Neutrophil (primary cell): Measurements from ENCODE around the gene APOL3.
"Not testable (repeated sequence)": the region's sequence is repeated elsewhere in the genome, so short reads cannot be mapped to it uniquely, and the experiment has no call there.

Source experiments
- H3K27ac ChIP-seq: fragments of 200-600 bp; sonication (generic); 2 replicates; pipeline ENCODE4 v1.5.1; 2016; ENCODE audit warnings: mild to moderate bottlenecking, moderate library complexity
- H3K27me3 ChIP-seq: fragments of 200-600 bp; sonication (generic); 2 replicates; pipeline ENCODE4 v1.6.0; 2016; ENCODE audit warnings: mild to moderate bottlenecking
- H3K36me3 ChIP-seq: fragments of 200-600 bp; sonication (generic); 2 replicates; pipeline ENCODE4 v1.5.1; 2017
- H3K4me1 ChIP-seq, 2 experiments: fragments of 200-600 bp in 1 of 2; sonication (generic) in 1 of 2; 1 replicate in 1 of 2; 2 replicates in 1 of 2; pipeline versions ENCODE4 v1.5.1 to v1.6.1; 2013 to 2016; ENCODE audit warnings: low read depth in 1 of 2, low read length in 1 of 2, mild to moderate bottlenecking in 1 of 2, moderate library complexity in 1 of 2; ENCODE audit not compliant: control insufficient read depth in 1 of 2, insufficient read depth in 1 of 2
- H3K4me3 ChIP-seq, 2 experiments: fragments of 200-600 bp in 1 of 2; sonication (generic) in 1 of 2; 1 replicate in 1 of 2; 2 replicates in 1 of 2; pipeline ENCODE4 v1.5.1; 2013 to 2016; ENCODE audit warnings: low read depth in 1 of 2, low read length in 1 of 2, mild to moderate bottlenecking in 1 of 2, moderate library complexity in 1 of 2
- H3K9me3 ChIP-seq: fragments of 200-600 bp; sonication (generic); 2 replicates; pipeline ENCODE4 v1.5.1; 2016
- CTCF ChIP-seq: fragments of 200-600 bp; sonication (generic); IDR thresholded peaks from 2 replicates; pipeline ENCODE4 v1.5.1; 2016; ENCODE audit warnings: antibody characterized with exemption

The APOL3 gene

GRCh38 chr22:36162127-36163034 is 1.8 kb upstream of the APOL3 start:
- Histone ChIP-seq H3K27ac (no peak overlapping the region), H3K27me3 (peaks cover 6% of the 10 kb centered on the region), H3K4me1 (peaks cover 0 to 12% of the 10 kb centered on the region in 2 experiments), H3K36me3 (no peaks in the 10 kb centered on the region), H3K9me3 (no peaks in the 10 kb centered on the region), H3K4me3 (no peak overlapping the region)
- TF ChIP-seq CTCF: no peak

GRCh38 chr22:36161793-36162126 is 1.2 kb upstream of the APOL3 start:
- H3K4me3 ChIP-seq, H3K9me3 ChIP-seq, H3K27ac ChIP-seq, H3K36me3 ChIP-seq, H3K27me3 ChIP-seq: not testable (repeated sequence)
- peaks cover 5 to 17% of the 10 kb centered on the region in 2 experiments for H3K4me1 ChIP-seq

- Histone ChIP-seq H3K36me3 (no peaks in the 10 kb centered on the region), H3K9me3 (no peaks in the 10 kb centered on the region), H3K4me3 (peak overlapping the region; percentile 41 to 54), H3K27me3 (peaks cover 18% of the 10 kb centered on the region), H3K4me1 (peaks cover 6 to 18% of the 10 kb centered on the region in 2 experiments), H3K27ac (peak overlapping the region; percentile 69)
- no peak for TF ChIP-seq CTCF
These were observed 3.8 kb downstream of the APOL3 start for GRCh38 chr22:36156515-36157419.

GRCh38 chr22:36156119-36156514 is 4.4 kb downstream of the APOL3 start:
- Histone ChIP-seq H3K36me3 (no peaks in the 10 kb centered on the region), H3K4me1 (peaks cover 6 to 18% of the 10 kb centered on the region in 2 experiments), H3K9me3 (no peaks in the 10 kb centered on the region), H3K4me3 (peak overlapping the region in 1 of 2 experiments; percentile 54), H3K27ac (no peak overlapping the region), H3K27me3 (peaks cover 18% of the 10 kb centered on the region)
- TF ChIP-seq CTCF: no peak

- Histone ChIP-seq H3K36me3 (no peaks in the 10 kb centered on the region), H3K27ac (no peak overlapping the region), H3K9me3 (no peaks in the 10 kb centered on the region), H3K4me1 (peaks cover 6 to 18% of the 10 kb centered on the region in 2 experiments), H3K4me3 (no peak overlapping the region), H3K27me3 (peaks cover 18% of the 10 kb centered on the region)
- no peak for TF ChIP-seq CTCF
These were observed 4.9 kb downstream of the APOL3 start for GRCh38 chr22:36155702-36156101.
